ENCODE data around the gene MEIOSIN. TPM values are rescaled to one million over a fixed set of nuclear protein-coding genes. Genes with fewer than 3 reads are reported as not detected.

The MEIOSIN gene
- total and polyA plus RNA-seq, 9 of the 15 experiments (the other 6 are each of a cell fraction or from before 2014, with no cell fraction given) = 0.06 to 2.0 (median 0.76) TPM

DNA sequence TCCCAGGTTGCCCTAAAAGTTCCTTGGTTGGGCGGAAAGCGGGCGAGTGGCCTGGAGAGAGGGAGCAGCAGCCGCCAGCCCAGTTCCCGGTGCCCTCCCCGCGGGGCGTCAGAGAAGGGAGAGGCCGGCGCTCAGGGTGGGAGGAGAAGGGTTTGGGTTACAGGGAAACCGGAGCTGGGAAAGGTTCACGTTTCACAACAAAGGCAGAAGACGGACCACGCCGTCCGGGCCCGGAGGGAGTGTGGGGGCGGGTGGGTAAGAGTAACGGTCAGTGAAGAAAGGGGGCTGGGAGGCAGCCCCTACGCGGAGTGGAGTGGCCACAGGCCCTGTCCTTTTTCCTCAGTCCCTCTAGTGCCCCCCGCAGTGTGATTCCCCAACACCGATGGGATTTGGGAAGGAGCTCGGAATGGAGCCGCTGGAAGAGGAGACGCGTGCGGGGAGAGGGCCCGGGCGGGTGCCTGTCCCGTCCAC, 34.2 kb downstream of the MEIOSIN start (continued):
- TF ChIP-seq REST (IDR thresholded peaks at IDR 0.05; ENCODE audit: borderline replicate concordance) = no peak
- no peak for TF ChIP-seq REST (CRISPR knock-in tag; IDR thresholded peaks at IDR 0.05; ENCODE audit: low read depth)
- TF ChIP-seq ZKSCAN8 (CRISPR knock-in tag; IDR thresholded peaks at IDR 0.05) = no peak
- no peak for TF ChIP-seq ZNF561 (CRISPR knock-in tag; conservative IDR thresholded peaks at IDR 0.05)
- no peak for TF ChIP-seq DNMT1 (IDR thresholded peaks at IDR 0.05)
- TF ChIP-seq, protein P1, sequence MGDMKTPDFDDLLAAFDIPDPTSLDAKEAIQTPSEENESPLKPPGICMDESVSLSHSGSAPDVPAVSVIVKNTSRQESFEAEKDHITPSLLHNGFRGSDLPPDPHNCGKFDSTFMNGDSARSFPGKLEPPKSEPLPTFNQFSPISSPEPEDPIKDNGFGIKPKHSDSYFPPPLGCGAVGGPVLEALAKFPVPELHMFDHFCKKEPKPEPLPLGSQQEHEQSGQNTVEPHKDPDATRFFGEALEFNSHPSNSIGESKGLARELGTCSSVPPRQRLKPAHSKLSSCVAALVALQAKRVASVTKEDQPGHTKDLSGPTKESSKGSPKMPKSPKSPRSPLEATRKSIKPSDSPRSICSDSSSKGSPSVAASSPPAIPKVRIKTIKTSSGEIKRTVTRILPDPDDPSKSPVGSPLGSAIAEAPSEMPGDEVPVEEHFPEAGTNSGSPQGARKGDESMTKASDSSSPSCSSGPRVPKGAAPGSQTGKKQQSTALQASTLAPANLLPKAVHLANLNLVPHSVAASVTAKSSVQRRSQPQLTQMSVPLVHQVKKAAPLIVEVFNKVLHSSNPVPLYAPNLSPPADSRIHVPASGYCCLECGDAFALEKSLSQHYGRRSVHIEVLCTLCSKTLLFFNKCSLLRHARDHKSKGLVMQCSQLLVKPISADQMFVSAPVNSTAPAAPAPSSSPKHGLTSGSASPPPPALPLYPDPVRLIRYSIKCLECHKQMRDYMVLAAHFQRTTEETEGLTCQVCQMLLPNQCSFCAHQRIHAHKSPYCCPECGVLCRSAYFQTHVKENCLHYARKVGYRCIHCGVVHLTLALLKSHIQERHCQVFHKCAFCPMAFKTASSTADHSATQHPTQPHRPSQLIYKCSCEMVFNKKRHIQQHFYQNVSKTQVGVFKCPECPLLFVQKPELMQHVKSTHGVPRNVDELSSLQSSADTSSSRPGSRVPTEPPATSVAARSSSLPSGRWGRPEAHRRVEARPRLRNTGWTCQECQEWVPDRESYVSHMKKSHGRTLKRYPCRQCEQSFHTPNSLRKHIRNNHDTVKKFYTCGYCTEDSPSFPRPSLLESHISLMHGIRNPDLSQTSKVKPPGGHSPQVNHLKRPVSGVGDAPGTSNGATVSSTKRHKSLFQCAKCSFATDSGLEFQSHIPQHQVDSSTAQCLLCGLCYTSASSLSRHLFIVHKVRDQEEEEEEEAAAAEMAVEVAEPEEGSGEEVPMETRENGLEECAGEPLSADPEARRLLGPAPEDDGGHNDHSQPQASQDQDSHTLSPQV (IDR thresholded peaks at IDR 0.05) = no peak
- no peak for TF ChIP-seq ZNF699 (CRISPR knock-in tag; IDR thresholded peaks at IDR 0.05; ENCODE audit: insufficient replicate concordance)
- TF ChIP-seq ZNF518B (CRISPR knock-in tag; IDR thresholded peaks at IDR 0.05) = no peak
